Measurements from ENCODE around the gene ADRA2B.
"Not testable (repeated sequence)": the region's sequence is repeated elsewhere in the genome, so short reads cannot be mapped to it uniquely, and the experiment has no call there.

Gene ADRA2B

GRCh38 chr2:96085541-96086355 lies 30.6 kb downstream of the ADRA2B start:
- H3K36me3 ChIP-seq (ENCODE audit: insufficient read depth, low read length): no peaks in the 10 kb centered on the region
- no peaks in the 10 kb centered on the region for H3K9me3 ChIP-seq (ENCODE audit: insufficient read depth, low read depth, low read length)
- no peaks in the 10 kb centered on the region for H4K20me1 ChIP-seq (ENCODE audit: insufficient read depth, low read length, poor library complexity, severe bottlenecking)
- H3K4me1 ChIP-seq (ENCODE audit: insufficient read depth, low read length, poor library complexity, severe bottlenecking): no peaks in the 10 kb centered on the region
- no peaks in the 10 kb centered on the region for H3K79me2 ChIP-seq (ENCODE audit: insufficient read depth, low read length)
- no peaks in the 10 kb centered on the region for H3K27me3 ChIP-seq (ENCODE audit: insufficient read depth, low read length, poor library complexity, severe bottlenecking)
- H2AFZ ChIP-seq (ENCODE audit: low read length): no peak overlapping the region
- no peak overlapping the region for H3K4me3 ChIP-seq (ENCODE audit: low read length, poor library complexity, severe bottlenecking)
- no peaks in the 10 kb centered on the region for H3F3A ChIP-seq (ENCODE audit: low read depth)
- no peaks in the 10 kb centered on the region for H3K9me2 ChIP-seq (replicated peaks; ENCODE audit: low read depth, low read length)
- H3K9ac ChIP-seq (ENCODE audit: low read depth, low read length, poor library complexity, severe bottlenecking): no peak overlapping the region
- no peak overlapping the region for H3K4me2 ChIP-seq (ENCODE audit: low read depth, low read length, poor library complexity, severe bottlenecking)
- no peak for TF ChIP-seq CTCF (conservative IDR thresholded peaks at IDR 0.05; ENCODE audit: low read length)
- no peak for TF ChIP-seq EZH2phosphoT487 (IDR thresholded peaks at IDR 0.05; ENCODE audit: borderline replicate concordance)

- H3F3A ChIP-seq (ENCODE audit: low read depth); H3K36me3 ChIP-seq (ENCODE audit: insufficient read depth, low read length); H4K20me1 ChIP-seq (ENCODE audit: insufficient read depth, low read length, poor library complexity, severe bottlenecking); H3K4me3 ChIP-seq (ENCODE audit: low read length, poor library complexity, severe bottlenecking); H3K79me2 ChIP-seq (ENCODE audit: insufficient read depth, low read length); H3K4me2 ChIP-seq (ENCODE audit: low read depth, low read length, poor library complexity, severe bottlenecking); H3K9ac ChIP-seq (ENCODE audit: low read depth, low read length, poor library complexity, severe bottlenecking); H3K27me3 ChIP-seq (ENCODE audit: insufficient read depth, low read length, poor library complexity, severe bottlenecking); H3K9me3 ChIP-seq (ENCODE audit: insufficient read depth, low read depth, low read length); H3K4me1 ChIP-seq (ENCODE audit: insufficient read depth, low read length, poor library complexity, severe bottlenecking); H3K9me2 ChIP-seq (replicated peaks; ENCODE audit: low read depth, low read length); H2AFZ ChIP-seq (ENCODE audit: low read length): not testable (repeated sequence)
Measured at GRCh38 chr2:96084858-96085518, 31.4 kb downstream of the ADRA2B start.

- no peak overlapping the region for H3K4me2 ChIP-seq (ENCODE audit: low read depth, low read length, poor library complexity, severe bottlenecking)
- no peaks in the 10 kb centered on the region for H3K9me2 ChIP-seq (replicated peaks; ENCODE audit: low read depth, low read length)
- no peak overlapping the region for H3K9ac ChIP-seq (ENCODE audit: low read depth, low read length, poor library complexity, severe bottlenecking)
- H3K36me3 ChIP-seq (ENCODE audit: insufficient read depth, low read length): no peaks in the 10 kb centered on the region
- H4K20me1 ChIP-seq (ENCODE audit: insufficient read depth, low read length, poor library complexity, severe bottlenecking): no peaks in the 10 kb centered on the region
- H2AFZ ChIP-seq (ENCODE audit: low read length): no peak overlapping the region
- TF ChIP-seq CTCF (conservative IDR thresholded peaks at IDR 0.05; ENCODE audit: low read length) (no peak), EZH2phosphoT487 (IDR thresholded peaks at IDR 0.05; ENCODE audit: borderline replicate concordance) (no peak)
- H3K27me3 ChIP-seq (ENCODE audit: insufficient read depth, low read length, poor library complexity, severe bottlenecking): no peaks in the 10 kb centered on the region
- H3F3A ChIP-seq (ENCODE audit: low read depth): no peaks in the 10 kb centered on the region
- H3K4me3 ChIP-seq (ENCODE audit: low read length, poor library complexity, severe bottlenecking): no peak overlapping the region
- no peaks in the 10 kb centered on the region for H3K4me1 ChIP-seq (ENCODE audit: insufficient read depth, low read length, poor library complexity, severe bottlenecking)
- no peaks in the 10 kb centered on the region for H3K9me3 ChIP-seq (ENCODE audit: insufficient read depth, low read depth, low read length)
- H3K79me2 ChIP-seq (ENCODE audit: insufficient read depth, low read length): no peaks in the 10 kb centered on the region
Measured at GRCh38 chr2:96083989-96084857, 32.1 kb downstream of the ADRA2B start.
